Measurements from ENCODE around the gene LMF2. TPM values are rescaled to one million over a fixed set of nuclear protein-coding genes. Genes with fewer than 3 reads are reported as not detected.
"Not testable (repeated sequence)": the region's sequence is repeated elsewhere in the genome, so short reads cannot be mapped to it uniquely, and the experiment has no call there.

Gene LMF2
- total and polyA plus RNA-seq, 2 donors = 21.4 to 61.3 TPM

DNA sequence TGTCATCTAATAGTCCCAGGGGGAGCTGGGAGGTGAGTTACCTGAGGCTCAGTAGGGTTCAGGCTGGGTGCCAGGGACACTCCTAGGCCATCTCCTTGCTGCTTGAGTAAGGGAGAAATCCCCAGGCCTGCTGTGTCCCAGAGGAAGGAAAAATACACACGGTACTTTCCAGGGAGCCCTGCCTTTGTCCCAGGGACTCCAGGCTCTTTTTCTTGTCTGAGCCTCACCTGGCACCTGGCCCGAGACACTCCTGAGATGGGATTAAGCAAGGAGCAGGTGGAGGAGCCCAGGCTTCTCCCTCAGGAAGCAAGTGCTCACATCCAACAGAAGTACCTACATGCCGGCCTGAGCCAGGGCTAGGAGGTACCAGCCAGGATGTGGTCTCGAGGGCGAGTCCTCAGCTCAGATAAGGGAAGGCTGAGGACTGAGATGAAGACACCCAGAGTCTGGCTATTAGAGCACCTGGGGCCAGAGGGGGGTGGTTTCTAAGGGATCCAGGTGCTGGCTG, 37.3 kb upstream of the LMF2 start:
- H3K36me3 ChIP-seq (ENCODE audit: insufficient read depth) = no peaks in the 10 kb centered on the region
- 74% methylated on average over 5 of the region's 5 CpGs for WGBS
- no peaks in the 10 kb centered on the region for H3K4me1 ChIP-seq (ENCODE audit: insufficient read depth)
- no peak overlapping the region for H3K27ac ChIP-seq (ENCODE audit: low read depth)
- H3K4me3 ChIP-seq (ENCODE audit: low read depth, low read length) = no peak overlapping the region
- no peak for DNase-seq (ENCODE audit: extremely low spot score)

DNA sequence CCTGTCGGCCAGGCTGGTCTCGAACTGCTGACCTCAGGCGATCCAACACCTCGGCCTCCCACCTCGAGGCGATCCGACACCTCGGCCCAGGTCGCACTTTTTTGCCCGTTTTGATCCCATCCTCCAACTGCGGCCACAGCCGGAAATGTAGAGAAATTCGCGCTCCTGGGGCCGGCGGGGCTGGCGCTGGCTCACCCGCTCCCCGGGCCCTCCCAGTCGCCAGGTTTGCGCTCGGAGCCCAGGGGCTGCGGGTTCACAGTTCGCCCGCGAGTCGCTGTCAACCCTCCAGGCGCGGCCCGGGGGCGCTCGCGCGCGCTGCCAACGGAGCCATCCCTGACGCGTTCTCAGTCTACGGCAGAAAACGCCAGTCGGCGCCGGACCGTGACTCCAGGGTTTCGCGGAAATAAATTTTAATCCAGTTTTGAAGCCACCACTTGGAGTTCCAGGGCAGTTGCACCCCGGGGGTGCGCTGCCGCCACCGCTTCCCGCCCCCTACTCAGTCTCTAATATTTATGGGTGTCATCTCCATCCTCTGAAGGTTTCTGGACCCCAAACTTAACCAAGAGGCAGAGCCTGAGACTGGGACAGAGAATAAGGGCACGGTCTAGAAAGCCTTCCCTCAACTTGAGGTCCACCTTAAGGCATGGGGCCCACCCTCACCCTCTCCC, 36.7 kb upstream of the LMF2 start:
- no peak overlapping the region for H3K4me3 ChIP-seq (ENCODE audit: low read depth, low read length)
- H3K36me3 ChIP-seq (ENCODE audit: insufficient read depth) = no peaks in the 10 kb centered on the region
- 5% methylated on average over 52 of the region's 52 CpGs for WGBS
- no peak overlapping the region for H3K27ac ChIP-seq (ENCODE audit: low read depth)
- DNase-seq (ENCODE audit: extremely low spot score) = no peak
- no peaks in the 10 kb centered on the region for H3K4me1 ChIP-seq (ENCODE audit: insufficient read depth)

DNA sequence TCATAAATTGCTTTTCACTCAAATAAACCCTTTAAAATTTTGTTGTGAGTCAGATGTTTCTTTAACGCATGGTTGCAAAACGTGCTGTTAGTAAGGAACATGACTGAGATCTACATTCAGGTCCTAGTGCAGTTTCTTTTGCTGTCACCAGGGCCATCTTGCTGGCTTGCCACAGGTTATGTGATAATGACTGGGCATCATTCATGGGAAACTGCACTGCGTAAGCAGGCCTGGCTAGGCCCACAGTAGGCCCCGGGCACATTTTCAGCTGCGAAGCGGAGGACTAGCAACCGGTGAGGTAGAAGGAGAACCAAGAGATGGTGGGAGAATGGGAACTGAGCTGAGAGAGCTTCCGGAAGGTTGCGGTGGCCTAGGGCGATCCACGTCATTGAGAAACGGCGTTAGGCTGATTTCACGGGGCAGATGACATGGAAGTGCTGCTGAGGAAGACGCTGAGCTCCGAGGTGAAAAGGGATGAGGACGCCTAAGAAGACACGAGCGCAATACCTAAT, 35.0 kb upstream of the LMF2 start:
- H3K4me1 ChIP-seq (ENCODE audit: insufficient read depth) = no peaks in the 10 kb centered on the region
- no peak overlapping the region for H3K4me3 ChIP-seq (ENCODE audit: low read depth, low read length)
- no peaks in the 10 kb centered on the region for H3K36me3 ChIP-seq (ENCODE audit: insufficient read depth)
- H3K27ac ChIP-seq (ENCODE audit: low read depth) = no peak overlapping the region
- no peak for DNase-seq (ENCODE audit: extremely low spot score)
- 90% methylated on average over 19 of the region's 19 CpGs for WGBS

DNA sequence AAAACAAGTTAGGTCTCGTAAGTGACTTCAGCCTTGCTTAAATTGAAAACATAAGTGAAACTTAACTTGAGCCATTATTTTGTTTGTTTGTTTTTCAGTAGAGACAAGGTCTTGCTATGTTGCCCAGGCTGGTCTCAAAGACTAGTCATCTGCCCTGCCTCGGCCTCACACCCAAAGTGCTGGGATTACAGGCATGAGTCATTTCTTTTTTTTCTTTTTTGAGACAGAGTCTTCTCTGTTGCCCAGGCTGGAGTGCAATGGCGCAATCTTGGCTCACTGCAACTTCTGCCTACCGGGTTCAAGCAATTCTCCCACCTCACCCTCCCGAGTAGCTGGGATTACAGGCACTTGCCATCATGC, 34.1 kb upstream of the LMF2 start:
- 69% methylated on average over 5 of the region's 5 CpGs for WGBS
- DNase-seq (ENCODE audit: extremely low spot score) = not testable (repeated sequence)

DNA sequence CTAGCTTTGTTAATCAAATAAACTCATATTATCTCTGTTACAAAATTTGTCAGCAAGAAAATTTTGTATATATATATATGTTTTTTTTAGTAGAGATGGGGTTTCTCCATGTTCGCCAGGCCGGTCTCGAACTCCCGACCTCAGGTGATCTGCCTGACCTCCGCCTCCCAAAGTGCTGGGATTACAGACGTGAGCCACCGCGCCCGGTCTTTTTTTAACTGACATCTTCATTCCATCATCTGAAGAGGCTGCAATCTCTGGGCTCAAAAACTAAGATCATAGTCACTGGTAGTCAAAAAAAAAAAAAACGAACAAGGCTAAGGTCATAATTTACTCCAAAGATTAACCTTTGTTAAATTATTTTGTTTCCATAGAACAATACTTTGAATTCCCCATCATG, 32.9 kb upstream of the LMF2 start:
- Histone ChIP-seq H3K36me3 (ENCODE audit: insufficient read depth) (no peaks in the 10 kb centered on the region), H3K4me3 (ENCODE audit: low read depth, low read length) (no peak overlapping the region), H3K27ac (ENCODE audit: low read depth) (no peak overlapping the region), H3K4me1 (ENCODE audit: insufficient read depth) (no peaks in the 10 kb centered on the region)
- WGBS = 74% methylated on average over 10 of the region's 10 CpGs
- DNase-seq (ENCODE audit: extremely low spot score) = no peak

More for the DNA sequence above, 34.1 kb upstream of the LMF2 start:
- not testable (repeated sequence) for H3K4me1 ChIP-seq (ENCODE audit: insufficient read depth); H3K27ac ChIP-seq (ENCODE audit: low read depth); H3K4me3 ChIP-seq (ENCODE audit: low read depth, low read length); H3K36me3 ChIP-seq (ENCODE audit: insufficient read depth)

DNA sequence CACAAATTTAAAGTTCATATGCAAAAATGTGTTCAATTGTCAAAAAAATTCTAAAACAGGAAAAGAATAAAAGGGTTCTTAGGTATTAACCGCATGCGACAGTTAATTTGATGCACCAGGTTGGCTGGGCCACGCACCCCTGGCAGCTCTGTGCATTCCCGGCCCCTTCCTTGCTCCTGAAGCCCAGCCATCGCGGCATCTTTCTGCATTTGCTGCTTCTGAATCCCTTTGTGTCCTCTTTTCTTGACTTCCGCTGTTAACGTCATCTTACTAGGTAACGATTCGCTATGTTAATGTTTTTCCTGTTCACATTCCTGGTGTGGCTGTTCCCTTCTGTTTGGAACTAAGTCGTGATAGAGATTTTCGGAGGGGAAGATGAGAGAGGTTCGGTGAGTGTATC, 30.3 kb upstream of the LMF2 start:
- DNase-seq (ENCODE audit: extremely low spot score) = no peak

DNA sequence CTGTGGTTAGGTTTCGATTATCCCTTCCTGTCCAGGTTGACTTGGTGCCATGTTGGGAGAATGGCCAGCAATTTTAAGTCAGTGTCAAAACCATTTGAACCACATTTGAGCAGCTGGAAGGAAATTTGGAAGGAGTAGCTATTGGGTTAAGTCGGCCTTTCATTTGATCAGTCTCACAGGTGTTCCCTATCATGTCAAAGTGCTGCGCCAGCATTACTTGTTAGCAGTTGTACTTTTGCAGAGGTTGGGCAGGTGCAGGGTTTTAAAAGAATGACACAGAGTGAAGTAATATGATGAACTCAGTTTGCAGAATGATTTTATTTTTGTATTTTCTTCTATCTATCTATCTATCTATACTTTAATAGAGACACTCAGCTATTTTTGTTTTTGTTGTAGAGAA, 28.7 kb upstream of the LMF2 start:
- no peaks in the 10 kb centered on the region for H3K36me3 ChIP-seq (ENCODE audit: insufficient read depth)
- H3K27ac ChIP-seq (ENCODE audit: low read depth) = no peak overlapping the region
- WGBS = 64% methylated on average over 3 of the region's 3 CpGs
- DNase-seq (ENCODE audit: extremely low spot score) = no peak
- H3K4me1 ChIP-seq (ENCODE audit: insufficient read depth) = no peaks in the 10 kb centered on the region
- H3K4me3 ChIP-seq (ENCODE audit: low read depth, low read length) = no peak overlapping the region

More for the DNA sequence above, 30.3 kb upstream of the LMF2 start:
- no peaks in the 10 kb centered on the region for H3K4me1 ChIP-seq (ENCODE audit: insufficient read depth)
- H3K36me3 ChIP-seq (ENCODE audit: insufficient read depth) = no peaks in the 10 kb centered on the region
- 81% methylated on average over 13 of the region's 13 CpGs for WGBS
- no peak overlapping the region for H3K27ac ChIP-seq (ENCODE audit: low read depth)
- H3K4me3 ChIP-seq (ENCODE audit: low read depth, low read length) = no peak overlapping the region

DNA sequence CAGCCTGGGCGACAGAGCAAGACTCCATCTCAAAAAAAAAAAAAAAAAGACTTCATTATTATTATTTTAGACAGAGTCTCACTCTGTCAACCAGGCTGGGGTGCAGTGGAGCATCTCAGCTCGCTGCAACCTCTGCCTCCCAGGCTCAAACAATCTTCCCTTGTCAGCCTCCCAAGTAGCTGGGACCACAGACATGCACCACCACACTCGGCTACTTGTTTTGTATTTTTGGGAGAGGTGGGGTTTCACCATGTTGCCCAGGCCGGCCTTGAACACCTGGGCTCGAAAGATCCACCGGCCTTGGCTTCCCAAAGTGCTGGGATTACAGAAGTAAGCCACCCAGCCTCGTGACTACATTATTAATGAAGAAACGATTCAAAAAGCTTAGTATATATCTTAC, 27.6 kb upstream of the LMF2 start:
- no peaks in the 10 kb centered on the region for H3K36me3 ChIP-seq (ENCODE audit: insufficient read depth)
- DNase-seq (ENCODE audit: extremely low spot score) = no peak
- peaks cover 1% of the 10 kb centered on the region for H3K4me1 ChIP-seq (ENCODE audit: insufficient read depth)
- WGBS = 90% methylated on average over 8 of the region's 8 CpGs
- no peak overlapping the region for H3K27ac ChIP-seq (ENCODE audit: low read depth)
- H3K4me3 ChIP-seq (ENCODE audit: low read depth, low read length) = no peak overlapping the region

DNA sequence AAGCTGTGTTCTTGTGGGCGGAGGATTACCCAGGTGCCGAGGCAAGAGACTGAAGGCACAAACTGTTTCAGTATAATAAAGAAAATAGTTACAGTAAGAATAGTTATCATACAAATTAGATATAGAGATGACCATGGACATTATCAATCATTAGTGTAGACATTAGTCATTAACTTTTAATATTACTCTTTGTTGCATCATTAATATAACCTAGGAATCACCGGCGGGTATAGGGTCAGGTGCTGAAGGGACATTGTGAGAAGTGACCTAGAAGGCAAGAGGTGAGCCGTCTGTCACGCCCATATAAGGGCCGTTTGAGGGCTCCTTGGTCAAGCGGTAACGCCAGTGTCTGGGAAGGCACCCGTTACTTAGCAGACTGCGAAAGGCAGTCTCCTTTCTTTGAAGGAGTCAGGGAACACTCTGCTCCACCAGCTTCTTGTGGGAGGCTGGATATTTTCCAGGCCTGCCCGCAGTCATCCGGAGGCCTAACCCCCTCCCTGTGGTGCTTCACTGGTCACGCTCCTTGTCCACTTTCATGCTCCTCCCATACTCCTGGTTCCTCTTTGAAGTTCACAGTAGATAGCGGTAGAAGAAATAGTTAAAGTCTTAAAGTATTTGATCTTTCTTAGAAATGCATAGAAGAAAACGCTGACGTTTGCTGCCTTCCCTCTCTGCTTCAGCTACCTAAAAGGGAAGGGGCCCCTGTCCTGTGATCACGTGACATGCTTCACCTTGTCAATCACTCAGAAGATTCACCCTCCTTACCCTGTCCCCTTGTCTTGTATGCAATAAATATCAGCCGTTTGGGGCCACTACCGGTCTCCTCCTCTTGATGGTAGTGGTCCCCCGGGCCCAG, 26.6 kb upstream of the LMF2 start:
- not testable (repeated sequence) for DNase-seq (ENCODE audit: extremely low spot score); H3K36me3 ChIP-seq (ENCODE audit: insufficient read depth); H3K4me1 ChIP-seq (ENCODE audit: insufficient read depth); H3K4me3 ChIP-seq (ENCODE audit: low read depth, low read length); H3K27ac ChIP-seq (ENCODE audit: low read depth)
- WGBS = 44% methylated on average over 21 of the region's 21 CpGs

DNA sequence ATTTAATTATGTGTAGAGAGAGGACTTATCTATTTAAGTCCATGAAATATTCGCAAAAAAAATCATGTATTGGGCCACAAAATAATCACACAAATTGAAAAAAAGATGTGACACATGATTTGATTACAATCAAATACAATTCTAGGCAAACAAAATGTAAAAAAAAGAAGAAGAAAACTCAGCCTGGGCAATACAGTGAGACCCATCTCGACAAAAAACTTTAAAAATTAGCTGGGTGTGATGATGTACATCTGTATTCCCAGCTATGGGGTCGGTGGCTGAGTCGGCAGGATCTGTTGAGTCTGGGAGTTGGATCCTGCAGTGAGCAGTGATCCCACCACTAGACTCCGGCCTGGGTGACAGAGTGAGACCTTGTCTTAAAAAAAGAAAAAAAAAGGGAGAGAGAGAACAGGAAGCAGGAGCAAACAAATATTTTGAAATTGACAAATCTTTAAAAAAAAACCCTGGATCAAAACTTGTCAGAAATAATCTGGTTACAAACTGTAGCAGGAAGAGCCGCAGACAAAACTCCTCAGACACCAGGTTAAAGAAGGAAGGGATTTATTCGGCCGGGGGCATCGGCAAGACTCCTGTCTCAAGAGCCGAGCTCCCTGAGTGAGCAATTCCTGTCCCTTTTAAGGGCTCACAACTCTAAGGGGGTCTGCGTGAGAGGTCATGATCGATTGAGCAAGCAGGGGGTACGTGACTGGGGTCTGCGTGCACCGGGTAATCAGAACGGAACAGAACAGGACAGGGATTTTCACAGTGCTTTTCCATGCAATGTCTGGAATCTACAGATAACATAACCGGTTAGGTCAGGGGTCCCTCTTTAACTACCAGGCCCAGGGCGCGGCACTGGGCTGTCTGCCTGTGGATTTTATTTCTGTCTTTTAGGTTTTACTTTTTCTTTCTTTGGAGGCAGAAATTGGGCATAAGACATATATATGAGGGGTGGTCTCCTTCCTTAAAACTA, 25.6 kb upstream of the LMF2 start:
- H3K4me3 ChIP-seq (ENCODE audit: low read depth, low read length) = no peak overlapping the region
- H3K36me3 ChIP-seq (ENCODE audit: insufficient read depth) = no peaks in the 10 kb centered on the region
- WGBS = 64% methylated on average over 19 of the region's 19 CpGs
- no peak for DNase-seq (ENCODE audit: extremely low spot score)
- peaks cover 1% of the 10 kb centered on the region for H3K4me1 ChIP-seq (ENCODE audit: insufficient read depth)
- H3K27ac ChIP-seq (ENCODE audit: low read depth) = no peak overlapping the region

DNA sequence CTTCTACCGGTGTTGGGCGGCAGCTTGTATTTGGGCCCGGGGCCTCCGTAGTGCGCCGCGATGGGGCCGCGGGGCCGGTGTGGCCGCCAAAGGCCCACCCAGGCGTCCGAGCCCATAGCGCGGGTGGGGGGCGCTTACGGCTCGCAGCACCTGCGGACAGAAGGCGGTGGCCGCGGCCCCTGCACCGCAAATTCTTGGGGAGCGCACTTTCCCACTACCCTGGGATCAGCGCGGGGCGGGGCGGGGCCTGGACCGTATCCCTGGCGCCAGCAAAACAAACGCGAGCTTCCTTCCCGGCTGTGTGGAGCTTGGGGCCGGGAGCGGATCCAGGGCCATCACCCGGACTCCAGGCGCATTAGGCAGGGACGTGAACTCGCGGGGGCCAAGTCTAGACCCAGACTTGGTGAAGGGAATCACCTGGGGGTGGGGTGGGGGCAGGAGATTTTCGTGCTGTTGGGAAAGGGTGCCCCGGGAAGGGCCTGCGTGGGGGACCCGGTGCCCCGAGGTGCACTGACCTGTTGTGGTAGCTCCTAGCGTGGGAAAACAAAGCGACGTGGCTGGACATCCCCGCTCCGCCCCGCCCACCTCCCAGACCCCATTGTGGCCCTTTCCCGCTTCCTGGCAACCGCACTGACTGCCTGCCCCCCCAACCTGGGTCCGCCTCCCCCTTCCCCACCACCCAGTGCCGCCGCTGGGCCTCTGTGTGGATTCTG, 24.6 kb upstream of the LMF2 start:
- WGBS = 2% methylated on average over 56 of the region's 56 CpGs
- Histone ChIP-seq H3K27ac (ENCODE audit: low read depth) (peak overlapping the region; percentile 24), H3K4me3 (ENCODE audit: low read depth, low read length) (peak overlapping the region; percentile 55), H3K4me1 (ENCODE audit: insufficient read depth) (peaks cover 1% of the 10 kb centered on the region), H3K36me3 (ENCODE audit: insufficient read depth) (no peaks in the 10 kb centered on the region)
- no peak for DNase-seq (ENCODE audit: extremely low spot score)

DNA sequence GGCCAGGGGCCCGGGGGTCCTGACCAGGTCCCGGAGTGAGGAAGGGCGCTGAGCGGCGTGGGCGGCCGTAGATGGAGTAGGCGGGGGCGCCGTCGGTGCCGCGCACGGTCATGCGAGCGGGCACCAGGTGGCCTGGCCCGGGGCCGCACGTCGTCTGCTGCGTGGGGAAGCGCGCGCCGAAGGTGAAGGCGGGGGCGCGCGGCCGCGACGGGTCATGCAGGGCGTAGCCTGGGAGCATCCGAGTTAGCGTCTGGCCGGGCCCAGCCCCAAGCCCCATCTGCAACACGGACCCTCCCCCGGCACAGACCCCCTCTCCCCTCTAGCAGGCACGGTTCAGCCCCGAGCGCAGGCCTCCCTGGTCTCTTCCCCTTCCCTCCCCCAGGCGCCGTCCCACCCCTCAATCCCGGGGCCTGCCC, 24.1 kb upstream of the LMF2 start:
- peaks cover 1% of the 10 kb centered on the region for H3K4me1 ChIP-seq (ENCODE audit: insufficient read depth)
- peak overlapping the region; percentile 24 for H3K27ac ChIP-seq (ENCODE audit: low read depth)
- no peaks in the 10 kb centered on the region for H3K36me3 ChIP-seq (ENCODE audit: insufficient read depth)
- H3K4me3 ChIP-seq (ENCODE audit: low read depth, low read length) = peak overlapping the region; percentile 55
- 2% methylated on average over 44 of the region's 44 CpGs for WGBS
- DNase-seq (ENCODE audit: extremely low spot score) = no peak

Measured in urinary bladder (tissue), 4 donors.